ENCODE data around the gene B3GALNT1. TPM values are rescaled to one million over a fixed set of nuclear protein-coding genes. Genes with fewer than 3 reads are reported as not detected.

Gene B3GALNT1
- total RNA-seq, 1 donor, result 17.7 TPM

GRCh38 chr3:161103776-161104385 is 1.3 kb downstream of the B3GALNT1 start:
- peak overlapping the region; percentile 76 for H3K4me3 ChIP-seq (ENCODE audit: low read depth, low read length)
- DNase-seq (ENCODE audit: low read depth), result no peak
- TF ChIP-seq CTCF (IDR thresholded peaks at IDR 0.05; ENCODE audit: insufficient read depth, low read depth, low read length), result no peak

- TF ChIP-seq CTCF (IDR thresholded peaks at IDR 0.05; ENCODE audit: insufficient read depth, low read depth, low read length), result no peak
- no peak for DNase-seq (ENCODE audit: low read depth)
These were observed 3.5 kb downstream of the B3GALNT1 start for GRCh38 chr3:161101609-161102008.

GRCh38 chr3:161100994-161101393 is 4.2 kb downstream of the B3GALNT1 start:
- no peak for DNase-seq (ENCODE audit: low read depth)
- no peak overlapping the region for H3K4me3 ChIP-seq (ENCODE audit: low read depth, low read length)
- no peak for TF ChIP-seq CTCF (IDR thresholded peaks at IDR 0.05; ENCODE audit: insufficient read depth, low read depth, low read length)

More at GRCh38 chr3:161101609-161102008, 3.5 kb downstream of the B3GALNT1 start:
- no peak overlapping the region for H3K4me3 ChIP-seq (ENCODE audit: low read depth, low read length)

GRCh38 chr3:161096771-161097367 is 8.3 kb downstream of the B3GALNT1 start:
- TF ChIP-seq CTCF (IDR thresholded peaks at IDR 0.05; ENCODE audit: insufficient read depth, low read depth, low read length), result peak; percentile 37
- DNase-seq (ENCODE audit: low read depth), result peak; percentile 15
- H3K4me3 ChIP-seq (ENCODE audit: low read depth, low read length), result no peak overlapping the region

- no peak for TF ChIP-seq CTCF (IDR thresholded peaks at IDR 0.05; ENCODE audit: insufficient read depth, low read depth, low read length)
- peak; percentile 24 for DNase-seq (ENCODE audit: low read depth)
- no peak overlapping the region for H3K4me3 ChIP-seq (ENCODE audit: low read depth, low read length)
These were observed 11.3 kb downstream of the B3GALNT1 start for GRCh38 chr3:161093895-161094294.

- DNase-seq (ENCODE audit: low read depth), result no peak
- H3K4me3 ChIP-seq (ENCODE audit: low read depth, low read length), result no peak overlapping the region
- no peak for TF ChIP-seq CTCF (IDR thresholded peaks at IDR 0.05; ENCODE audit: insufficient read depth, low read depth, low read length)
These were observed 20.9 kb downstream of the B3GALNT1 start for GRCh38 chr3:161084277-161084676.
